ENCODE results near the gene ST3GAL2. TPM values are rescaled to one million over a fixed set of nuclear protein-coding genes. Genes with fewer than 3 reads are reported as not detected.

The ST3GAL2 gene
- total RNA-seq, 1 donor from 2014 or later, result 14.0 TPM

GRCh38 chr16:70476272-70477020, 37.5 kb upstream of the ST3GAL2 start:
- Histone ChIP-seq H3K4me1 (peaks cover 15% of the 10 kb centered on the region), H3K27ac (no peak overlapping the region), H3K9me3 (no peaks in the 10 kb centered on the region), H3K4me3 (no peak overlapping the region), H3K27me3 (no peaks in the 10 kb centered on the region), H3K36me3 (peaks cover 0 to 31% of the 10 kb centered on the region in 2 donors)
- DNase-seq (ENCODE audit: extremely low spot score in 2 of 2), result no peak
- TF ChIP-seq POLR2AphosphoS5 (IDR thresholded peaks at IDR 0.05; ENCODE audit: insufficient read depth in 1 of 2, low read depth in 1 of 2), result no peak
- no peak for TF ChIP-seq POLR2A (IDR thresholded peaks at IDR 0.05)
- TF ChIP-seq CTCF (IDR thresholded peaks at IDR 0.05), result no peak
- intact Hi-C loops (cut with DNase I), result no loop called here

GRCh38 chr16:70475054-70475871, 36.4 kb upstream of the ST3GAL2 start:
- intact Hi-C loops (cut with DNase I), result no loop called here
- H3K36me3 ChIP-seq, result peaks cover 0 to 21% of the 10 kb centered on the region in 2 donors

GRCh38 chr16:70474320-70475053, 35.6 kb upstream of the ST3GAL2 start:
- intact Hi-C loops (cut with DNase I), result loop anchor here (5.0 kb wide), 1 partner anchor 57 kb away; no protein-coding TSS in a partner anchor
- no peak overlapping the region for H3K4me3 ChIP-seq
- H3K27me3 ChIP-seq, result no peaks in the 10 kb centered on the region
- TF ChIP-seq POLR2AphosphoS5 (IDR thresholded peaks at IDR 0.05; ENCODE audit: insufficient read depth in 1 of 2, low read depth in 1 of 2) (no peak), POLR2A (IDR thresholded peaks at IDR 0.05) (no peak), CTCF (IDR thresholded peaks at IDR 0.05) (no peak)
- peaks cover 0 to 13% of the 10 kb centered on the region in 2 donors for H3K36me3 ChIP-seq
- peaks cover 12% of the 10 kb centered on the region for H3K4me1 ChIP-seq
- H3K9me3 ChIP-seq, result no peaks in the 10 kb centered on the region
- H3K27ac ChIP-seq, result no peak overlapping the region
- no peak for DNase-seq (ENCODE audit: extremely low spot score in 2 of 2)

More at GRCh38 chr16:70475054-70475871, 36.4 kb upstream of the ST3GAL2 start:
- Histone ChIP-seq H3K27me3 (no peaks in the 10 kb centered on the region), H3K9me3 (no peaks in the 10 kb centered on the region), H3K4me1 (peaks cover 15% of the 10 kb centered on the region), H3K27ac (no peak overlapping the region), H3K4me3 (no peak overlapping the region)
- no peak for DNase-seq (ENCODE audit: extremely low spot score in 2 of 2)
- TF ChIP-seq CTCF (IDR thresholded peaks at IDR 0.05) (no peak), POLR2A (IDR thresholded peaks at IDR 0.05) (no peak), POLR2AphosphoS5 (IDR thresholded peaks at IDR 0.05; ENCODE audit: insufficient read depth in 1 of 2, low read depth in 1 of 2) (no peak)

GRCh38 chr16:70473446-70474319, 34.8 kb upstream of the ST3GAL2 start:
- intact Hi-C loops (cut with DNase I), result loop anchor here (5.0 kb wide), 1 partner anchor 56 kb away; no protein-coding TSS in a partner anchor
- no peak for DNase-seq (ENCODE audit: extremely low spot score in 2 of 2)

More at GRCh38 chr16:70473446-70474319, 34.8 kb upstream of the ST3GAL2 start:
- Histone ChIP-seq H3K4me1 (peaks cover 4% of the 10 kb centered on the region), H3K9me3 (no peaks in the 10 kb centered on the region), H3K27ac (no peak overlapping the region), H3K4me3 (no peak overlapping the region), H3K36me3 (peaks cover 0 to 9% of the 10 kb centered on the region in 2 donors), H3K27me3 (no peaks in the 10 kb centered on the region)
- TF ChIP-seq POLR2A (IDR thresholded peaks at IDR 0.05), result no peak
- no peak for TF ChIP-seq POLR2AphosphoS5 (IDR thresholded peaks at IDR 0.05; ENCODE audit: insufficient read depth in 1 of 2, low read depth in 1 of 2)
- no peak for TF ChIP-seq CTCF (IDR thresholded peaks at IDR 0.05)
